NCI-H510A (cell line): ENCODE results near the gene ULBP3.

Experiments
- DNase-seq: peaks from one replicate; lab custom pipeline; 2025; lab: John Stamatoyannopoulos, UW

ULBP3 gene

GRCh38 chr6:150068720-150069648, at the start of gene ULBP3:
TSS of gene ULBP3 (minus strand) at chr6:150069121. CDS start at chr6:150069066, 55 bp downstream.
- peak; percentile 49 for DNase-seq

- DNase-seq = peak; percentile 33
Measured at GRCh38 chr6:150118627-150119026, 49.7 kb upstream of the ULBP3 start.

- no peak for DNase-seq
Measured at GRCh38 chr6:150118203-150118602, 49.3 kb upstream of the ULBP3 start.

GRCh38 chr6:150116200-150116800, 47.4 kb upstream of the ULBP3 start:
- DNase-seq = no peak

- DNase-seq = no peak
Measured at GRCh38 chr6:150115769-150116168, 46.8 kb upstream of the ULBP3 start.

- no peak for DNase-seq
Measured at GRCh38 chr6:150112233-150112632, 43.3 kb upstream of the ULBP3 start.

GRCh38 chr6:150102750-150103270, 33.9 kb upstream of the ULBP3 start:
- DNase-seq = no peak

- no peak for DNase-seq
Measured at GRCh38 chr6:150100745-150101144, 31.8 kb upstream of the ULBP3 start.

GRCh38 chr6:150099953-150100352, 31.0 kb upstream of the ULBP3 start:
- DNase-seq = no peak

GRCh38 chr6:150099546-150099945, 30.6 kb upstream of the ULBP3 start:
- no peak for DNase-seq

GRCh38 chr6:150098155-150098554, 29.2 kb upstream of the ULBP3 start:
- no peak for DNase-seq

GRCh38 chr6:150093397-150093796, 24.5 kb upstream of the ULBP3 start:
- no peak for DNase-seq

- DNase-seq = no peak
Measured at GRCh38 chr6:150091476-150091875, 22.6 kb upstream of the ULBP3 start.

GRCh38 chr6:150090328-150090727, 21.4 kb upstream of the ULBP3 start:
- no peak for DNase-seq

GRCh38 chr6:150088481-150089154, 19.7 kb upstream of the ULBP3 start:
- peak; percentile 68 for DNase-seq

- DNase-seq = no peak
Measured at GRCh38 chr6:150087336-150087735, 18.4 kb upstream of the ULBP3 start.

- no peak for DNase-seq
Measured at GRCh38 chr6:150086026-150086425, 17.1 kb upstream of the ULBP3 start.

GRCh38 chr6:150084426-150084825, 15.5 kb upstream of the ULBP3 start:
- no peak for DNase-seq

- no peak for DNase-seq
Measured at GRCh38 chr6:150083839-150084238, 14.9 kb upstream of the ULBP3 start.

GRCh38 chr6:150081702-150082101, 12.8 kb upstream of the ULBP3 start:
- no peak for DNase-seq

- no peak for DNase-seq
Measured at GRCh38 chr6:150079604-150080003, 10.7 kb upstream of the ULBP3 start.

GRCh38 chr6:150078788-150079187, 9.9 kb upstream of the ULBP3 start:
- no peak for DNase-seq
